Stimulated activated CD8-positive, alpha-beta memory T cell treated with anti-CD3 and anti-CD28 coated beads, Interleukin-12 subunit alpha, Interleukin-12 subunit beta, amount 100 ng/mL, for 4 hours (primary cell): Measurements from ENCODE around the gene PYGB.

Source experiments
- DNase-seq: peaks from one replicate; pipeline ENCODE4 v3.0.0-alpha.2; 2020; ENCODE audit warnings: low read depth

PYGB gene

GRCh38 chr20:25283221-25283951, 35.5 kb downstream of the PYGB start:
- no peak for DNase-seq

GRCh38 chr20:25284131-25284601, 36.3 kb downstream of the PYGB start:
- no peak for DNase-seq

GRCh38 chr20:25285091-25285647, 37.3 kb downstream of the PYGB start:
- no peak for DNase-seq

- DNase-seq, result no peak
These were observed 38.2 kb downstream of the PYGB start for GRCh38 chr20:25285856-25286798.

GRCh38 chr20:25286917-25287316, 39.0 kb downstream of the PYGB start:
- DNase-seq, result no peak

- DNase-seq, result no peak
These were observed 39.9 kb downstream of the PYGB start for GRCh38 chr20:25287631-25288290.

- no peak for DNase-seq
These were observed 40.7 kb downstream of the PYGB start for GRCh38 chr20:25288291-25289181.

GRCh38 chr20:25289886-25290597, 42.2 kb downstream of the PYGB start:
- no peak for DNase-seq

GRCh38 chr20:25290646-25291431, 43.0 kb downstream of the PYGB start:
- no peak for DNase-seq

GRCh38 chr20:25291432-25292133, 43.7 kb downstream of the PYGB start:
- no peak for DNase-seq

GRCh38 chr20:25292176-25292891, 44.4 kb downstream of the PYGB start:
- DNase-seq, result no peak

- no peak for DNase-seq
These were observed 45.6 kb downstream of the PYGB start for GRCh38 chr20:25293507-25293906.

GRCh38 chr20:25293910-25294458, 46.1 kb downstream of the PYGB start:
- DNase-seq, result no peak

GRCh38 chr20:25294459-25295385, 46.8 kb downstream of the PYGB start:
- DNase-seq, result peak; percentile 20

- DNase-seq, result no peak
These were observed 47.7 kb downstream of the PYGB start for GRCh38 chr20:25295386-25296093.
